GM23248 (cell line): ENCODE data around the gene CNIH2. TPM values are rescaled to one million over a fixed set of nuclear protein-coding genes. Genes with fewer than 3 reads are reported as not detected.

Source experiments
- DNase-seq: peaks from one replicate; pipeline ENCODE4 v3.0.0-alpha.2; 2015
- H2AFZ ChIP-seq: fragments of 200-600 bp; sonication (generic); 2 replicates; pipeline ENCODE4 v1.6.1; 2016; ENCODE audit warnings: antibody characterized with exemption
- H3F3A ChIP-seq: fragments of 200-600 bp; sonication (generic); 2 replicates; pipeline ENCODE4 v1.6.1; 2016; ENCODE audit warnings: mild to moderate bottlenecking, antibody characterized with exemption, mixed run types; ENCODE audit not compliant: insufficient read depth
- H3K27ac ChIP-seq: fragments of 200-600 bp; sonication (generic); 2 replicates; pipeline ENCODE4 v1.5.1; 2016; ENCODE audit warnings: mild to moderate bottlenecking
- H3K27me3 ChIP-seq: fragments of 200-600 bp; sonication (generic); replicated peaks from 2 replicates; pipeline ENCODE4 v1.6.1; 2016; ENCODE audit warnings: mild to moderate bottlenecking; ENCODE audit not compliant: insufficient read depth
- H3K36me3 ChIP-seq: fragments of 200-600 bp; sonication (generic); 2 replicates; pipeline ENCODE4 v1.6.1; 2016; ENCODE audit warnings: low read depth, mild to moderate bottlenecking
- H3K4me1 ChIP-seq: fragments of 200-600 bp; sonication (generic); 2 replicates; pipeline ENCODE4 v1.6.1; 2016; ENCODE audit warnings: mild to moderate bottlenecking; ENCODE audit not compliant: insufficient read depth
- H3K4me2 ChIP-seq: fragments of 200-600 bp; sonication (generic); one replicate; pipeline ENCODE4 v1.6.1; 2016; ENCODE audit warnings: mild to moderate bottlenecking; ENCODE audit not compliant: unreplicated experiment
- H3K4me3 ChIP-seq: fragments of 200-600 bp; sonication (generic); 2 replicates; pipeline ENCODE4 v1.5.1; 2016; ENCODE audit warnings: mild to moderate bottlenecking
- H3K79me2 ChIP-seq: fragments of 200-600 bp; sonication (generic); 2 replicates; pipeline ENCODE4 v1.6.1; 2016; ENCODE audit warnings: mild to moderate bottlenecking; ENCODE audit not compliant: insufficient read depth
- H3K9ac ChIP-seq: fragments of 200-600 bp; sonication (generic); 2 replicates; pipeline ENCODE4 v1.6.1; 2016; ENCODE audit warnings: mild to moderate bottlenecking
- H3K9me2 ChIP-seq: fragments of 200-600 bp; sonication (generic); 2 replicates; pipeline ENCODE4 v1.6.1; 2016; ENCODE audit warnings: mixed run types, mild to moderate bottlenecking, moderate library complexity; ENCODE audit not compliant: insufficient read depth
- H3K9me3 ChIP-seq: fragments of 200-600 bp; sonication (generic); one replicate; pipeline ENCODE4 v1.6.1; 2017; ENCODE audit warnings: low read depth
- H4K20me1 ChIP-seq: fragments of 200-600 bp; sonication (generic); 2 replicates; pipeline ENCODE4 v1.6.0; 2016; ENCODE audit not compliant: insufficient read depth
- EZH2 ChIP-seq: fragments of 200-600 bp; sonication (generic); IDR thresholded peaks from 2 replicates; pipeline ENCODE4 v1.6.1; 2018; ENCODE audit warnings: antibody characterized with exemption, mild to moderate bottlenecking; ENCODE audit not compliant: insufficient read depth, poor library complexity, severe bottlenecking
- EZH2phosphoT487 ChIP-seq: fragments of 200-600 bp; sonication (generic); IDR thresholded peaks from 2 replicates; pipeline ENCODE4 v1.6.1; 2018; ENCODE audit warnings: antibody characterized with exemption, moderate library complexity, mild to moderate bottlenecking, low read depth; ENCODE audit not compliant: insufficient read depth
- WGBS, 2 experiments: methylation state at CpG; one replicate each; pipeline ENCODE4 v1.1.6; 2015 to 2017; ENCODE audit warnings: low lambda C conversion rate in 2 of 2, low coverage in 1 of 2; ENCODE audit errors: missing lambda C conversion rate in 2 of 2; 5-methylcytosine and 5-hydroxymethylcytosine counted together
- in situ Hi-C: fragments of 300-500 bp; cut with MboI; formaldehyde crosslinking; loops from 2 replicates; pipeline ENCODE4 v1.15.0; 2020
- polyA plus RNA-seq: library from polyadenylated mRNA; unstranded; fragments of >200 nt; fragmentation: Nextera tagmentation; extraction: Ambion mirVana; gene quantifications from 2 replicates; pipeline ENCODE4 v1.2.1, GENCODE V29; 2016
- total RNA-seq: library from RNA; depleted of rRNA; stranded (reverse); fragments of >200 nt; shearing (Covaris generic); gene quantifications from 2 replicates; pipeline ENCODE4 v1.2.3, GENCODE V29; 2014

The CNIH2 gene
- total and polyA plus RNA-seq, 2 experiments from 2014 or later: 0.50 to 1.4 TPM

DNA sequence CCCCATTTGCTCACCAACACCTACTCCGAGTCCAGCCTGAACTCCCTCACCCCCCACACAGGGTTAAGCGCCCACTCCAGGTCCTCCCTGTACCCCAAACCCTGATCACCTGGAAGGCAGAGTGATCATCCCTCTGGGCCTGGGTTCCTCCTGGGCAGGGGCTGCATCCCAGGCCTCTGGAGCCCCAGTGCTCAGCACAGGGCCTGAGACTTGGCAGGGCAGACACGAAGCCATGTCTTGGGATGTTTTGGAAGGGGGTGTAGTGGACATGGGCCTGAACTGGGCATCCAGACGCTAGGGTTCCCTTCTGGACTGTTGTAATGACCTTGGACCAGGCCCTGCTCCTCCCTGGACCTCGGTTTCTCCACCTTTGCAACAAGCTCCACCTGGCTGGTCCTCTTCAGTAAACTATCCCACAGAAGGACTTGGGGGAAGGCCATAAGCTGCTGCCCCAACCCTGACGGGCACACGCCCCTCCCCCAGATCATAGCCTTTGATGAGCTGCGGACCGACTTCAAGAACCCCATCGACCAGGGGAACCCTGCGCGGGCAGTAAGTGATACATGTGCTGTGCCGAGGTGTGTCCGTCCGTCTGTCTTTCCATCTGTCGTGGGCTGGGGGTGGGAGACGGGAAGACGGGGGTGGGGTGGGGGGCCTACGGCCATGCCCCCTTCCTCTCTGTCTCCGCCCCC, 3.9 kb downstream of the CNIH2 start:
- DNase-seq: no peak

GRCh38 chr11:66282468-66283455, 4.8 kb downstream of the CNIH2 start:
- H2AFZ ChIP-seq: no peak overlapping the region
- H3K27ac ChIP-seq: peak overlapping the region; percentile 27; the same call in 1 of the 2 replicates
- peaks cover 9% of the 10 kb centered on the region; the same call in 1 of the 2 replicates for H3K4me1 ChIP-seq
- no peaks in the 10 kb centered on the region for H3K27me3 ChIP-seq
- no peaks in the 10 kb centered on the region for H3K9me3 ChIP-seq
- no peaks in the 10 kb centered on the region for H3K36me3 ChIP-seq
- H3K79me2 ChIP-seq: peaks cover 32% of the 10 kb centered on the region
- H3K9me2 ChIP-seq: no peaks in the 10 kb centered on the region
- no peaks in the 10 kb centered on the region for H4K20me1 ChIP-seq
- DNase-seq: peak; percentile 99
- no peak overlapping the region for H3K4me2 ChIP-seq
- 0 out of 2 replicates have a peak overlapping the region, but pooled peaks have one; percentile 21 for H3K9ac ChIP-seq
- H3F3A ChIP-seq: peaks cover 21% of the 10 kb centered on the region
- H3K4me3 ChIP-seq: no peak overlapping the region
- in situ Hi-C loops: no loop called here
- no peak for TF ChIP-seq EZH2phosphoT487
- WGBS, 2 experiments: 26 to 27% methylated on average over 19 to 21 of the region's 35 CpGs

More for the DNA sequence above, 3.9 kb downstream of the CNIH2 start:
- Histone ChIP-seq H3K4me1 (peaks cover under 1% of the 10 kb centered on the region; the same call in 1 of the 2 replicates), H2AFZ (no peak overlapping the region), H3K9me3 (no peaks in the 10 kb centered on the region), H3K9ac (no peak overlapping the region), H3K79me2 (peaks cover 24% of the 10 kb centered on the region), H3K27ac (no peak overlapping the region), H3K9me2 (no peaks in the 10 kb centered on the region), H3F3A (peaks cover 21% of the 10 kb centered on the region), H3K4me3 (no peak overlapping the region), H4K20me1 (no peaks in the 10 kb centered on the region), H3K27me3 (no peaks in the 10 kb centered on the region), H3K36me3 (no peaks in the 10 kb centered on the region), H3K4me2 (no peak overlapping the region)
- in situ Hi-C loops: no loop called here
- 18 to 28% methylated on average over 11 to 19 of the region's 20 CpGs for WGBS, 2 experiments
- TF ChIP-seq EZH2phosphoT487 (no peak), EZH2 (no peak)

DNA sequence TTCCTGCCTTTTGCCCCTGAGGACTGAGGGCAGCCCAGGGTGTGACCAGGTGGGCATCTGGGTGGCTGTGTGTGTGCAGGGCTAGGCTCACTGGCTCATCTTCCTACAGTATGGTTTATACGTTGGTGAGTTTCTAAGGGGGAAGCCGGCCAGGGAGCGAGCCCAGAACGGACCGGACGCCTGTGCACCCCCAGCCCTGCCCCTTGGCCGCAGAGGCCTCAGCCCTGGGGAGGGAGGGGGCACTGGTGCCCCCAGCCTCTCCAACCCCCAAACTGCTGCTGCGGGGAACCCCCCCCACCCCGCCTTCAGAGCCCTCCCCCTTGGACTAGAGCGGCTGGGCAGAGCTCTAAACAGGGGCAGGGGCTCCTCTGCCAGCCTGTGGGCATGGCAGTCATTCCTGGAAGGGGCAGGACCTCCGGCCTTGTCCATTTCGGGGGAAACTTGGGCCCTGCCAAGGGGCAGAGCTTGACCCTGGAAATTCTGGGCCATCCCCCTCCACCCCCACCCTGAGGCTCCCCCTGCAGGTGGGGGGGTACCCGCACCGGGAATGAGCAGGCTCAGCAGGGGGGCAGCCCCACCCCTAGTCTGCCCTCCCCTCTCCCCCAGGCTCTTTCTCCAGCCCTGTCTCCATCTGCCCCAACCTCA, 5.6 kb downstream of the CNIH2 start:
- Histone ChIP-seq H3K27me3 (no peaks in the 10 kb centered on the region), H4K20me1 (no peaks in the 10 kb centered on the region)
- in situ Hi-C loops: no loop called here

DNA sequence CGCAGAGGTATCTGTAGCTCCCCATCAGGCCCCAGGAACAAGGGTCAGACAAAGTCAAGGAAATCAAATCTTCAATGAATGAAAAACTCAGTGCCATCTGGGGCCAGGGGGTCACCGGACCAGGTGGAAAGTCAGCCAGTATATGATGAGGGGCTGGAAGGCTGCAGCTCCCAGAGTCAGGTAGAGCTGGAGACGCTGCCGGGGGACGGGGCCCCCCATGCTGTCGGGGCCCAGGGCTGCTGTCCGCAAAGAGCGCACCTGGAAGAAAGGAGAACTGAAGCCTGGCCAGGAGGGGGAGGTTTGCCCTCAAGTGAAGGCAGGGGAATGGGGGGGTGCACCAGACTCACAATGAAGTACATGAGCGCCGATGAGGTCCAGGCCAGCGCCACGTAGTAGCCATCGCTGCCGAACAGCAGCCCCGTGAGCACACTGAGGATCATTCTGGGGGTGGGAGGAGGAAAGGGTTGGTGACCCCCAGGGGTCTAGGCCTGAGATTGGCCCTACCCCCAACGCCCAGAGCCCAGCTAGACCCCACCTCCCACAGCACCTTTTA, 6.6 kb downstream of the CNIH2 start:
- no peak for DNase-seq
- no peak for TF ChIP-seq EZH2phosphoT487
- TF ChIP-seq EZH2: no peak
- no peaks in the 10 kb centered on the region for H4K20me1 ChIP-seq

More for the DNA sequence above, 5.6 kb downstream of the CNIH2 start:
- 62 to 68% methylated on average over 2 to 13 of the region's 14 CpGs for WGBS, 2 experiments
- Histone ChIP-seq H3F3A (peaks cover 21% of the 10 kb centered on the region), H3K9me2 (no peaks in the 10 kb centered on the region), H3K79me2 (peaks cover 41% of the 10 kb centered on the region), H3K4me3 (no peak overlapping the region), H3K4me2 (no peak overlapping the region), H3K36me3 (no peaks in the 10 kb centered on the region), H3K9me3 (no peaks in the 10 kb centered on the region), H3K4me1 (peaks cover 14% of the 10 kb centered on the region; the same call in 1 of the 2 replicates), H3K9ac (no peak overlapping the region), H2AFZ (no peak overlapping the region), H3K27ac (no peak overlapping the region)
- no peak for DNase-seq
- TF ChIP-seq EZH2phosphoT487 (no peak), EZH2 (no peak)

More for the DNA sequence above, 6.6 kb downstream of the CNIH2 start:
- in situ Hi-C loops: no loop called here
- H3K27me3 ChIP-seq: no peaks in the 10 kb centered on the region
- 92 to 98% methylated on average over 16 of the region's 16 CpGs for WGBS, 2 experiments
- no peaks in the 10 kb centered on the region for H3K9me2 ChIP-seq
- no peaks in the 10 kb centered on the region for H3K36me3 ChIP-seq
- peaks cover 21% of the 10 kb centered on the region for H3F3A ChIP-seq
- no peak overlapping the region for H3K27ac ChIP-seq
- H2AFZ ChIP-seq: no peak overlapping the region
- no peaks in the 10 kb centered on the region for H3K9me3 ChIP-seq
- H3K4me2 ChIP-seq: no peak overlapping the region
- peaks cover 14% of the 10 kb centered on the region; the same call in 1 of the 2 replicates for H3K4me1 ChIP-seq
- no peak overlapping the region for H3K4me3 ChIP-seq
- no peak overlapping the region for H3K9ac ChIP-seq
- peaks cover 41% of the 10 kb centered on the region for H3K79me2 ChIP-seq
